GM19099 (cell line): ENCODE measurements around the gene OPCML.

ENCODE experiments used
- POLR2A ChIP-seq: IDR thresholded peaks from 3 replicates; pipeline ENCODE4 v1.6.1; 2011; ENCODE audit warnings: low read depth; ENCODE audit not compliant: insufficient read length; ENCODE audit errors: extremely low read depth

OPCML gene

DNA sequence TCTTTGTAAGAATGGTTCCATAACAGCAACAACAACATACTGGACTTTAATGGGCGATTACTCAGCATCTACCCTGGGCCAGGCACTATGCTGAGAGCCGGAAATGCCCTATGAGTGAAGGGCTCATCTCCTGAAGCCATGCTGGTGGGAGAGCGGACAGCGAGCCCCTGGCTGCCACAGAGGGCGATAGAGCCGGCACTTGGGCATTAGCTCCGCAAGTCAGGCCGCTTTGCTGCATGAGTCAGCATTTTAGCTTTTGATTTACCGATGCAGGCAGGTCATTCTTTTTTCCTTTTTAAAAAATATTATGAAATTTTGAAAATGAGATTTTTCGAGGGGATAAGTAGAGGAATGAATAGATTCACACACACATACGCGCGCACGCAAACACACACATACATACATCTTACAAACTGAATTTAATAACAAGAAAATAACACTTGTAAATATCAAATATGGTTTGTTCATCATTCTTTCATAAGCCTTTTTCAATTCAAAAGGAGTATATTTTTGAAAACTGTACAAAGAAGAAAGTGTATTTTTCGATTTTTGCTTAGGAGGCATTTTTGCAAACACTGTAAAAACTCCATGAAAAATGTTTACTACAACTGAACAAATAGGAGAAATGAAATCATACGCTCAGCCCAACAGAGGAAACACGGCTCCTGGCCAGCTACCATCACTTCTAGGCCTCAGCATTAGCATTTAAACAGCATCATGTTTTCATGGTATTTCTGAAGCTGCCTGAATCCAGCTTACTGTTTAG, 667.3 kb downstream of the OPCML start:
- no peak for TF ChIP-seq POLR2A

GRCh38 chr11:132862933-132863332, 669.4 kb downstream of the OPCML start:
- no peak for TF ChIP-seq POLR2A

DNA sequence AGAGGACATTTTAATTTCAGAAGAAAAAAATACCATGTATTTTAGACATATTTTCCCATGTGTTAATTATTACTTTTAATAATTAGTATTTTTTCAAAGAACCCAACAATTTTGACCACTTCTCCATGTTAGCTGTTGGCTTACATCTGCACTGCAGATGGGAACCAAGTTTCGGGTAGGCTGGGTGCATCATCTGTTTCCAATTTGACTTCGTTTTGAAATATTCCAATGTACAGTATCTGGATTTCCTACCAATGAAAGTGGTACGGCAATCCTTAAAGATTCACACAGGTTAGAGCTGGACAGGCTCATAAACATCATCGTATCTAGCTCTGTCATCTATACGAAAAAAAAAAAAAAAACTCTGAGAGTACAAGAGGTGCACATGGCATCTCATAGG, 670.2 kb downstream of the OPCML start:
- TF ChIP-seq POLR2A = no peak

GRCh38 chr11:132859306-132859705, 673.0 kb downstream of the OPCML start:
- no peak for TF ChIP-seq POLR2A

DNA sequence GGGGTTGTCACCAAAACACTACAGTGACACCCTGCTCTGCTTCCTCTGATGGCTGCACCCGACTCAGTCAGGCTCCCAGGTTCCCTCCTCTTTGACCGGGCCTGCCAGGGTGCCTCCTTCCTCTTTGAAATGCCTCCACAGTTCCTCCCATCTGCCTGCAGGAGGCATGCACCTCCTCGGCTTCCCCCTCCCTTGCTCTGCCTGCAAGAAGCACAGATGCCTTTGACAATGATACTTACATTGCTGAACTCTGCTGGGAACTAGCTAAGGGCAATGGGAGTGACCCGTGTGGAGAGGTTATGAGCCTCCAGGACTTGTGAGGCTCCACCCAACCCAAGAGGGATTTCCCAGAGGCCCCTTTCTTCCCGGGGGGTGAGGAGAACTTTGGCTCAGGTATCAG, 674.1 kb downstream of the OPCML start:
- no peak for TF ChIP-seq POLR2A

- TF ChIP-seq POLR2A = no peak
Observed at GRCh38 chr11:132856032-132856431, 676.3 kb downstream of the OPCML start.

- no peak for TF ChIP-seq POLR2A
Observed at GRCh38 chr11:132855516-132855915, 676.8 kb downstream of the OPCML start.

DNA sequence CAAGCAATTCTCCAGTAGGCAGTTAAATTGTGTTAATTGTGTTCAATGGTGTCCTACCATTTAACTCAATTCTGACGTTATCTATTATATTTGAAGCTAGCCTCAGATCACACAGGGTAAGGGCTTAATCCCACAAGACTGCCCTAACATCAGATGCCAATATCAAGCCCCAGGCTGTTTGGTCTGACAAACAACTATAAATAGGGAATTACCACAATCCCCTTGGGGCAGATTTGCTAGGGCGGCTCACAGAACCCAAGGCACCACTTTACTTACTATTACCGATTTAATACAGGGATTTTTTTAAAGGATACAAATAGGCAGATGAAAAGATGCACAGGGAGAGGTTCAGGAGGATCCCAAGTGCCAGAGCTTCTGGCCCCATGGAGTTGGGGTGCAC, 678.4 kb downstream of the OPCML start:
- TF ChIP-seq POLR2A = no peak

DNA sequence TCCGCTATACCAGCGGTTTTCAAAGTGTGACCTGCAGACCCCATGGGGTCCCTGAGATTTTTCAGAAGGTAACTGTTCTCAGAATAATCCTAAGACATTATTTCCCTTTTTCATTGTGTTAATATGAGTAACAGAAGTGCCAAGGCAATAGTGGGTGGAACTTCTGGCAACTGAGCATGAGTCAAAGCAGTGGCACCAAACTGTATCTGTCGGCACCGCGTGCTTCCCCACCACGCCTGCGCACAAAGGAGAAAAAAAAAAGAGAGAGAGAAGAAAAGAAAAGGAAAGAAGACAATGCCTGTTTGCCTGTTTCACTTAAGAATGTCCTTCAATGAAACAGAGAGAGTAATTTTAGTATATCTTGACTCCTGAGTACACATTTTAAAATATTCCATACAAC, 679.9 kb downstream of the OPCML start:
- TF ChIP-seq POLR2A = no peak

GRCh38 chr11:132851247-132851646, 681.1 kb downstream of the OPCML start:
- no peak for TF ChIP-seq POLR2A

DNA sequence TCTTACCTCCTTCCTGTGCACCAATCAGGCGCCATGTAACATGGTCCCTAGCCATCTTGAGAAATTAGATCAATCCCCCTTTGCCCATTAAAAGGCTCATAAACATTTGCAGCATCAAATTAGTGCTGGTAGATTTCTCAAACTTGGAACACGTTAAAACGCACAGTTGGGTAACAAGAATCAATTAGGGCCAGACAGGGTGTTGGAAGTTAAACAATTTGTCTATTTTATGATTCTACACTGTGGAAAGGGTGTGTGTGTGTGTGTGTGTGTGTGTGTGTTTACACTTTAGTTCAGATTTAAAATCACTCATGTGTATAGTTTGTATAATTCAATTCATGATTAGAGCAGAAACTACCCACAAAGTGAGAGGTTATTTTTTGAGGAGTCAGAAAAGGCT, 682.0 kb downstream of the OPCML start:
- TF ChIP-seq POLR2A = no peak

GRCh38 chr11:132848336-132848735, 684.0 kb downstream of the OPCML start:
- TF ChIP-seq POLR2A = no peak

- no peak for TF ChIP-seq POLR2A
Observed at GRCh38 chr11:132846075-132846474, 686.2 kb downstream of the OPCML start.

DNA sequence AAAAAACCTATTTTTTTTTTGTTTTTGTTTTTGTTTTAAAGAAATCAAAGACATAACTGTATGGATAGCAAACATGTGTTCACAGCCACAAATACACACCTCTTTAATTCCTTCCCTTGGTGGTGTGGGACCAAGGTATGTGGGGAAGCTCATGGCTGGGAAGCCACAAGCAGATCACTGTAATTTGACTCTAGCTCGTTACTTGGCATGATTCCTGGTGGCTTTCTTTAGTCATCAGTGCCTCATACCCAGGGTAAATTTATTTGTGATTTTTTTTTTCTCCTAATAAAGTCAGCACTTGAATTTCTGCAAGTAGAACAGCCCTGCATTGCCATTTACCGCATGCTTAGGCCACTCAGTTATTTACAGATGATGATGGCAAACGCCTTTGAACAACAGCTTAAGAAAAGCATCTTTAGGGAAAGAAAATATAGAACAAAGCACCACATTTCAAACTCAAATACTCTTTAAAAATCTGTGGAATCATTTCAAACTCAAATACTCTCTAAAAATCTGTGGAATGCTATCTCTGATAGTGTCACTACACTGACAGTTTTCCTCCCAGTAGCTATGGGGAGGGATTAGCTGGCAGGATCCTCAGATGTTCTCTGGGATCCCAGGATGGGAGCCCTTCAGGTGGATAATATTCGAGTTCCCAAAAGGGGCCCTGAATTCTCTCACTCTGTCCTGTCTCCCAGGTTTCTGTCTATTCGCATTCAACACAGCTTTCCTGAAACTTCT, 687.2 kb downstream of the OPCML start:
- TF ChIP-seq POLR2A = no peak

- TF ChIP-seq POLR2A = no peak
Observed at GRCh38 chr11:132840660-132841059, 691.6 kb downstream of the OPCML start.

GRCh38 chr11:132840191-132840590, 692.1 kb downstream of the OPCML start:
- no peak for TF ChIP-seq POLR2A

- TF ChIP-seq POLR2A = no peak
Observed at GRCh38 chr11:132839236-132839945, 692.9 kb downstream of the OPCML start.

DNA sequence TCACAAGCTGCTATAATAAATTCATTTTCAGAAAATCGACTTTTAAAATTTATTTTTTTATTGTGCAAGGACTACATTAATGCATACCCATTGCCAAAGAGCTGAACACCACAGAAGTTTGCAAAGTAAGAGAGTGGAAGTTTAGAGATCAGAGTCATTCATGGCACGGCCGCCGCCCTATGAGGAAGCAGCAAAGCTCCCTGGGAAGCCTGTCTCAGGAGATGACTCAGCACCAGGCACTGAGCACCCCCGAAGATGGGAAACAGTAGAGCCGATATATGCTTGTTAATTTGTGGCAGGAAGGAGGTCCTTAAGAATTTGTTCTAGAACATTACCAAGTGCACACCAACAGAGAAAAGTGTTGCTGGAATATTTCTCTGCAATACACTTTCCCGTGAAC, 693.7 kb downstream of the OPCML start:
- no peak for TF ChIP-seq POLR2A
